ENCODE data around the gene KLHL6. TPM values are rescaled to one million over a fixed set of nuclear protein-coding genes. Genes with fewer than 3 reads are reported as not detected.

KLHL6 gene
- total and polyA plus RNA-seq, 10 of the 15 experiments (the other 5 are each of a cell fraction or from before 2014, with no cell fraction given), result 4.0 to 91.8 (median 24.4) TPM

DNA sequence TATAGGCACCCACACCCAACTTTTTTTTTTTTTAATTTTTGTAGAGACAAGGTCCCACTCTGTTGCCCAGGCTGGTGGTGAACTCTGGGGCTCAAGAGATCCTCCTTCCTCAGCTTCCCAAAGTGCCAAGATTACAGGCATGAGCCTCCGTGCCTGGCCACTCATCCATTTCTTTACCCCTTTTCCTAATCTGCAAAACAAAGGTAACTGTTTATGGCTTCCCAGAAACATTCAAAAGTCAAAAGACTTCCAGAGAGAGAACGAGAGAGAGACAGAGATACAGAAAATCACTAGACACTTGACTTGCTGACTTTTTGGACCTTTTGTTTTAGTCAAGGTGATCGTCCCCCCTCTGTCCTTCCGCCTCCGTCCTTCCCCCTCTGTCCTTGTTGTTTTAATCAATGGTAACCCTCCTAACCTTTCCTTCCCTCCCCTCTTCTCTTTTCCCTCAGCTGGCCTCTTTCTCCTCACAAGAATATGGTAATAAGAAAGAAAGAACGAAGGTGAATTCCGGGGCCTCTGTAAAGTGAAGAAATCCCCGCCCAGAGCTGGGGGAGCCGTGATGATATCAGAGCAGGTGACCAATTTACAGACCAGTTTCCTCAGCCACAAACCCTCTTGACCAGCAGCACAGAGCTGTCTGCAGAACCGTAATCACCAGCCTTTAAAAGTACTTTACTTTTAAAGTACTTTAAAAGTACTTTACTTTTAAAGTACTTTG is 21.9 kb downstream of the KLHL6 start (continued):
- TF ChIP-seq BCL11A (IDR thresholded peaks at IDR 0.05; ENCODE audit: low read depth, low read length) (peak; percentile 37; the same call in 1 of the 2 replicates), ZNF384 (IDR thresholded peaks at IDR 0.05; ENCODE audit: borderline replicate concordance, low read depth, low read length) (no peak), MEF2B (IDR thresholded peaks at IDR 0.05; ENCODE audit: partially characterized antibody, poor library complexity, severe bottlenecking) (peak; percentile 6), WRNIP1 (IDR thresholded peaks at IDR 0.05; ENCODE audit: borderline replicate concordance, low read depth, low read length) (no peak), NR2C2 (IDR thresholded peaks at IDR 0.05; ENCODE audit: borderline replicate concordance, control insufficient read depth, insufficient read length, low read depth) (no peak), RB1 (IDR thresholded peaks at IDR 0.05; ENCODE audit: borderline replicate concordance) (no peak), NR2F1 (conservative IDR thresholded peaks at IDR 0.05) (peak; percentile 87), JUND (IDR thresholded peaks at IDR 0.05; ENCODE audit: low read depth, low read length) (0 out of 2 replicates have a peak, but pooled peaks have one; percentile 7), LARP7 (IDR thresholded peaks at IDR 0.05) (no peak), SUZ12 (IDR thresholded peaks at IDR 0.05; ENCODE audit: unreplicated experiment) (no peak), KDM1A (IDR thresholded peaks at IDR 0.05; ENCODE audit: borderline replicate concordance) (no peak), HDAC2 (IDR thresholded peaks at IDR 0.05) (no peak), GATAD2B (conservative IDR thresholded peaks at IDR 0.05; ENCODE audit: low read depth) (no peak), IKZF2 (IDR thresholded peaks at IDR 0.05) (peak; percentile 72 to 81; a peak in 2 of 4 replicates)
- TF ChIP-seq, protein P1, sequence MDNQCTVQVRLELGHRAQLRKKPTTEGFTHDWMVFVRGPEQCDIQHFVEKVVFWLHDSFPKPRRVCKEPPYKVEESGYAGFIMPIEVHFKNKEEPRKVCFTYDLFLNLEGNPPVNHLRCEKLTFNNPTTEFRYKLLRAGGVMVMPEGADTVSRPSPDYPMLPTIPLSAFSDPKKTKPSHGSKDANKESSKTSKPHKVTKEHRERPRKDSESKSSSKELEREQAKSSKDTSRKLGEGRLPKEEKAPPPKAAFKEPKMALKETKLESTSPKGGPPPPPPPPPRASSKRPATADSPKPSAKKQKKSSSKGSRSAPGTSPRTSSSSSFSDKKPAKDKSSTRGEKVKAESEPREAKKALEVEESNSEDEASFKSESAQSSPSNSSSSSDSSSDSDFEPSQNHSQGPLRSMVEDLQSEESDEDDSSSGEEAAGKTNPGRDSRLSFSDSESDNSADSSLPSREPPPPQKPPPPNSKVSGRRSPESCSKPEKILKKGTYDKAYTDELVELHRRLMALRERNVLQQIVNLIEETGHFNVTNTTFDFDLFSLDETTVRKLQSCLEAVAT (IDR thresholded peaks at IDR 0.05), result peak; percentile 38
- TF ChIP-seq, protein P2, sequence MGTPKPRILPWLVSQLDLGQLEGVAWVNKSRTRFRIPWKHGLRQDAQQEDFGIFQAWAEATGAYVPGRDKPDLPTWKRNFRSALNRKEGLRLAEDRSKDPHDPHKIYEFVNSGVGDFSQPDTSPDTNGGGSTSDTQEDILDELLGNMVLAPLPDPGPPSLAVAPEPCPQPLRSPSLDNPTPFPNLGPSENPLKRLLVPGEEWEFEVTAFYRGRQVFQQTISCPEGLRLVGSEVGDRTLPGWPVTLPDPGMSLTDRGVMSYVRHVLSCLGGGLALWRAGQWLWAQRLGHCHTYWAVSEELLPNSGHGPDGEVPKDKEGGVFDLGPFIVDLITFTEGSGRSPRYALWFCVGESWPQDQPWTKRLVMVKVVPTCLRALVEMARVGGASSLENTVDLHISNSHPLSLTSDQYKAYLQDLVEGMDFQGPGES (IDR thresholded peaks at IDR 0.05), result no peak
- TF ChIP-seq, protein P3, sequence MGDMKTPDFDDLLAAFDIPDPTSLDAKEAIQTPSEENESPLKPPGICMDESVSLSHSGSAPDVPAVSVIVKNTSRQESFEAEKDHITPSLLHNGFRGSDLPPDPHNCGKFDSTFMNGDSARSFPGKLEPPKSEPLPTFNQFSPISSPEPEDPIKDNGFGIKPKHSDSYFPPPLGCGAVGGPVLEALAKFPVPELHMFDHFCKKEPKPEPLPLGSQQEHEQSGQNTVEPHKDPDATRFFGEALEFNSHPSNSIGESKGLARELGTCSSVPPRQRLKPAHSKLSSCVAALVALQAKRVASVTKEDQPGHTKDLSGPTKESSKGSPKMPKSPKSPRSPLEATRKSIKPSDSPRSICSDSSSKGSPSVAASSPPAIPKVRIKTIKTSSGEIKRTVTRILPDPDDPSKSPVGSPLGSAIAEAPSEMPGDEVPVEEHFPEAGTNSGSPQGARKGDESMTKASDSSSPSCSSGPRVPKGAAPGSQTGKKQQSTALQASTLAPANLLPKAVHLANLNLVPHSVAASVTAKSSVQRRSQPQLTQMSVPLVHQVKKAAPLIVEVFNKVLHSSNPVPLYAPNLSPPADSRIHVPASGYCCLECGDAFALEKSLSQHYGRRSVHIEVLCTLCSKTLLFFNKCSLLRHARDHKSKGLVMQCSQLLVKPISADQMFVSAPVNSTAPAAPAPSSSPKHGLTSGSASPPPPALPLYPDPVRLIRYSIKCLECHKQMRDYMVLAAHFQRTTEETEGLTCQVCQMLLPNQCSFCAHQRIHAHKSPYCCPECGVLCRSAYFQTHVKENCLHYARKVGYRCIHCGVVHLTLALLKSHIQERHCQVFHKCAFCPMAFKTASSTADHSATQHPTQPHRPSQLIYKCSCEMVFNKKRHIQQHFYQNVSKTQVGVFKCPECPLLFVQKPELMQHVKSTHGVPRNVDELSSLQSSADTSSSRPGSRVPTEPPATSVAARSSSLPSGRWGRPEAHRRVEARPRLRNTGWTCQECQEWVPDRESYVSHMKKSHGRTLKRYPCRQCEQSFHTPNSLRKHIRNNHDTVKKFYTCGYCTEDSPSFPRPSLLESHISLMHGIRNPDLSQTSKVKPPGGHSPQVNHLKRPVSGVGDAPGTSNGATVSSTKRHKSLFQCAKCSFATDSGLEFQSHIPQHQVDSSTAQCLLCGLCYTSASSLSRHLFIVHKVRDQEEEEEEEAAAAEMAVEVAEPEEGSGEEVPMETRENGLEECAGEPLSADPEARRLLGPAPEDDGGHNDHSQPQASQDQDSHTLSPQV (IDR thresholded peaks at IDR 0.05), result no peak
- TF ChIP-seq, protein P4, sequence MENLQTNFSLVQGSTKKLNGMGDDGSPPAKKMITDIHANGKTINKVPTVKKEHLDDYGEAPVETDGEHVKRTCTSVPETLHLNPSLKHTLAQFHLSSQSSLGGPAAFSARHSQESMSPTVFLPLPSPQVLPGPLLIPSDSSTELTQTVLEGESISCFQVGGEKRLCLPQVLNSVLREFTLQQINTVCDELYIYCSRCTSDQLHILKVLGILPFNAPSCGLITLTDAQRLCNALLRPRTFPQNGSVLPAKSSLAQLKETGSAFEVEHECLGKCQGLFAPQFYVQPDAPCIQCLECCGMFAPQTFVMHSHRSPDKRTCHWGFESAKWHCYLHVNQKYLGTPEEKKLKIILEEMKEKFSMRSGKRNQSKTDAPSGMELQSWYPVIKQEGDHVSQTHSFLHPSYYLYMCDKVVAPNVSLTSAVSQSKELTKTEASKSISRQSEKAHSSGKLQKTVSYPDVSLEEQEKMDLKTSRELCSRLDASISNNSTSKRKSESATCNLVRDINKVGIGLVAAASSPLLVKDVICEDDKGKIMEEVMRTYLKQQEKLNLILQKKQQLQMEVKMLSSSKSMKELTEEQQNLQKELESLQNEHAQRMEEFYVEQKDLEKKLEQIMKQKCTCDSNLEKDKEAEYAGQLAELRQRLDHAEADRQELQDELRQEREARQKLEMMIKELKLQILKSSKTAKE (IDR thresholded peaks at IDR 0.05; ENCODE audit: low read depth, poor library complexity, severe bottlenecking), result no peak
- TF ChIP-seq, protein P5, sequence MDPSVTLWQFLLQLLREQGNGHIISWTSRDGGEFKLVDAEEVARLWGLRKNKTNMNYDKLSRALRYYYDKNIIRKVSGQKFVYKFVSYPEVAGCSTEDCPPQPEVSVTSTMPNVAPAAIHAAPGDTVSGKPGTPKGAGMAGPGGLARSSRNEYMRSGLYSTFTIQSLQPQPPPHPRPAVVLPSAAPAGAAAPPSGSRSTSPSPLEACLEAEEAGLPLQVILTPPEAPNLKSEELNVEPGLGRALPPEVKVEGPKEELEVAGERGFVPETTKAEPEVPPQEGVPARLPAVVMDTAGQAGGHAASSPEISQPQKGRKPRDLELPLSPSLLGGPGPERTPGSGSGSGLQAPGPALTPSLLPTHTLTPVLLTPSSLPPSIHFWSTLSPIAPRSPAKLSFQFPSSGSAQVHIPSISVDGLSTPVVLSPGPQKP (IDR thresholded peaks at IDR 0.05; ENCODE audit: low read depth, low read length), result no peak
